NCI-H510A (cell line): Measurements from ENCODE around the gene ACSM2B.
"Not testable (repeated sequence)": the region's sequence is repeated elsewhere in the genome, so short reads cannot be mapped to it uniquely, and the experiment has no call there.

ENCODE experiments used
- DNase-seq: peaks from one replicate; lab custom pipeline; 2025; lab: John Stamatoyannopoulos, UW

The ACSM2B gene

DNA sequence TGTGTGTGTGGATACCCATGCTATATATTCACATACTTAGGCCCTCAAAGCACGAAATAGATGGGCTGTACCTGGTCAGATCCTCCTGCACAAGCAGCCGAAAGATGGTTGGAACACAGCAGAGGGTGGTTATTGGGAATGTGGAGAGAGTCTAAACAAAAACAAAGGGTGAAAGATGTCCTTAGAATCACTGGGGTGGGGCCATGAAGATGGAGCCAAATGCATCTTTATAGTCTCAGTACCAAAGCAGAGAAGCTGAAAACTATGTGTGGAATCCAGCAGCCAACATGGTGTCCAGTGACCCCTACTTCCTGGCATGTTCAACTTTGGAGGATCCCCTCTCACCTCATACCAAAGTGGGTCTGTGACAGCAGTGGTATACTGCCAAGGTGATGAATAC, 19.5 kb upstream of the ACSM2B start:
- not testable (repeated sequence) for DNase-seq

- not testable (repeated sequence) for DNase-seq
Observed at GRCh38 chr16:20595068-20595467, 18.9 kb upstream of the ACSM2B start.

- not testable (repeated sequence) for DNase-seq
Observed at GRCh38 chr16:20592780-20593179, 16.6 kb upstream of the ACSM2B start.

GRCh38 chr16:20589486-20589885, 13.3 kb upstream of the ACSM2B start:
- not testable (repeated sequence) for DNase-seq

DNA sequence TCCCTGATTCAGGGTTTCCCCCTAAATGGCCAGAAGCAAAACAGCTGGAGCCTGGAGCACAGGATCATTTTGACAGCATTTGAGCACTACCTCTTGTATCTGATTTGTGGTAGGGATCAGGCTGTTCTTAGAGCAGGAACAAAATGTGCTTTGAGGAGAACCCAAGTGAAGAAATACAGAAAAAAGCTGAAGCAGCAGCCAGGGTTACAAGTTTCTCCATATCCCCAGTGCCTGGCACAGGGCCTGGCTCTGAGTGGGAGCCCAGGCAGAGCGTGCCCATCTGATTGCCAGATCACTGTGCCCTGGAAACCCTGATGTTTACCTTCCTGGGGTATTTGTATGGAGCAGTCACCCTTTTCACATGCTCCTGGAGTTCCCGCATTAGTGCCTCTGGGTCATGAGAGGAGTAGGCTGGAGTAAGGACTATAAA, 11.5 kb upstream of the ACSM2B start:
- not testable (repeated sequence) for DNase-seq

DNA sequence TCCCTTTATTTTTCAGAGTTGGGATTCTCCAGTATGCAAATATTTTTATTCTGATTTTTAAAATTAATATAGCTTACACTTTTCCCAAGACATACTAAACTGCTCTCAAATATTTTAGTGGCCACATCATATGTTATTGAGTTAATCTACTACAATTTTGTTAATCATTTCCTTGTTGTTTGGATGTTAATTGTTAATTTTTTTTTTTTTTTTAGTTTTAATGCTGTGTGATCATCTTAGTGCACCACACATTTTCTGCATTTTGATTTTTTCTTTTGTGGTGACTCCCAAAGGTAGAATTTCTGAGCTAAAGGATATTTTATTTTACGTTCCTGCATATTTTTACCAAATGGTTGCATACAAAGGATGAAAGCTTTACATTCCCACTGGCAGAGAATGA, 10.5 kb upstream of the ACSM2B start:
- not testable (repeated sequence) for DNase-seq

- DNase-seq: not testable (repeated sequence)
Observed at GRCh38 chr16:20586112-20586511, 9.9 kb upstream of the ACSM2B start.

GRCh38 chr16:20580487-20581259, 4.5 kb upstream of the ACSM2B start:
- not testable (repeated sequence) for DNase-seq

- not testable (repeated sequence) for DNase-seq
Observed at GRCh38 chr16:20578091-20578490, 1.9 kb upstream of the ACSM2B start.

- not testable (repeated sequence) for DNase-seq
Observed at GRCh38 chr16:20569117-20569651, 7.0 kb downstream of the ACSM2B start.

GRCh38 chr16:20568404-20568803, 7.8 kb downstream of the ACSM2B start:
- DNase-seq: no peak

GRCh38 chr16:20566864-20567263, 9.3 kb downstream of the ACSM2B start:
- no peak for DNase-seq

DNA sequence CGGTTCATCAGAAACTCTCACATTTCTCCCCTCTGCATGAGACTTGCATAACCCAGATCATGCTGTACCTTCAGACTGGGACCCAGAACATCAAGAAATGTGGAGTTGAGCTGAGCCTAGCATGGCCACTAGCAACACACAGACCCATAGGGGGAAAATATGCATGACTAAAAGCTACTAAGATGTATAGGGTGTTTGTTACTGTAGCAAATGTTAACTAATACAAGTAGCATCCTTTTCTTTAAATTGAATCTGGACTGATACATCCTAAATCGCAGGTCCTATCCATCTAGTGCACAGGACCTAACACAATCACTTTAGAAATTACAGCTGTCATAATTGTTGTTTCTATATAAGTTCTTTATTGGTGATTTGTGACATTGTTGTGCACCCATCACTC, 10.8 kb downstream of the ACSM2B start:
- not testable (repeated sequence) for DNase-seq

GRCh38 chr16:20564218-20564617, 11.9 kb downstream of the ACSM2B start:
- not testable (repeated sequence) for DNase-seq

DNA sequence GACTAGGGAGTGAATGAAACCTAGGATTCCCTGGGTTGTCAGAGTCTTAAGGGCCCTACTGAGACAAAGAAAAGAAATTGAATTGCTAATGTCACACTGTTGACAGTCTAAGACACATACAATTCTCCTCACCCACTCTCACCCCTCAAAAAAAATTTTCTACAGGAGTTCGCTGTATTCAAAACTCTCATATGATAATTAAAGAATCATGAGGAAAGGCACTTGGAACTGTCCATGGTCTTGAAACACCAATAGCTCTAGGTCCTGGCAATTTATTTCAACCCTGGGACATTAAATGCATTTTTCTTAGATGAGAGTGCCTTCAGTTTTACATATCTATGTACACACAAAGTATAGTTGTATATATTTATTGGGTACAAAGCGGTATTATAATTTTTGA, 20.5 kb downstream of the ACSM2B start:
- not testable (repeated sequence) for DNase-seq

DNA sequence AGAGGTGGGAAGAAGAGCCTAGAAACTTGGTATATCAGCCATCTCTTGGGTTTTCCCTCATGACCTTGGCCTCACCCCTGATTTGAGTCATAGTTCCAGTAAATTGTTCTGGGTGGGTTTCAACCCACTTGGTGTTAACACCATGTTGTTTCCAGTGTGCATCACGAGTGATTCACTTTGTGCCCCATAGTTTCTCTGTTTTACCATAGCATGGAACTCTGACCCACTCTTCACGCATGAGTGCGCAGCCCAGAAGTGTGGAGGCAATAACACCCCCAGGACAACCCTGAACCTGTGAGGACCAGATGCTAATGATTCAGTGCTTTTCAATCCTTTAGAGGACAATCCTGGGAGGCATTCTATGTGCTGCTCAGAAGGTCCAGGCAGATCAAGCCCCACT, 21.5 kb downstream of the ACSM2B start:
- not testable (repeated sequence) for DNase-seq

- not testable (repeated sequence) for DNase-seq
Observed at GRCh38 chr16:20553493-20553892, 22.7 kb downstream of the ACSM2B start.

GRCh38 chr16:20546951-20547350, 29.2 kb downstream of the ACSM2B start:
- not testable (repeated sequence) for DNase-seq

GRCh38 chr16:20546278-20546853, 29.8 kb downstream of the ACSM2B start:
- not testable (repeated sequence) for DNase-seq

DNA sequence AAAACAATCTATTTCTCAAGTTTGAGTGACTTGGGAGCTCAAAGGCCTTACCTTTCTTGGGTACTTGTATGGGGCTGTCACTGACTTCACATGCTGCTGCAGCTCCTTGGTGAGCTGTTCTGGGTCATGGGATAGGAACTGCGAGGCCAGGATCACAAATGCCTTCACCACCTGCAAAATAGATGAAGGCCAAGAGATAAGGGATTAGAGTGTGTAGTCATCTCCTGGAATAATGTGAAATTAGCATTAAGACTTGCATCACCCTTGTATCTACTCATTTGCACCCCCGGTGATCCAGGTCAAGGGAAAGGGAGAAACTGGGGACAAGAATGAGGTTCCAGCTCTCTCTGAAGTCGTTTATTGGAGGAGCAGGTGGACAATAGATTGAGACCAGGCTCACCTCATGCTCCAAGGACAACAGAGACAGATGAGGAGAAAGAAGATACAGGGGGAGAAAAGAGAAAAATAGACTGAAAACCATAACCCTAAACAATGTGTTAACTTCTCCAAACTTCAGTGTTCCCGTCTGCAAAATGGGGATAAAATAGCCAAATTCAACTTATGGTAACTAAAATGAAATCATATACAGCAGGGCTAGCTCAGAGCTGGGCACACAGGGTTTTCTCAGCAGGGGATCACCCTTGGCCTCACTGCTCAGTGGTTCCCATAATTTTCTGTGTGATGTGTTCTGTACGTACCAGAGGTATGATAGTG, 35.4 kb downstream of the ACSM2B start:
- not testable (repeated sequence) for DNase-seq

DNA sequence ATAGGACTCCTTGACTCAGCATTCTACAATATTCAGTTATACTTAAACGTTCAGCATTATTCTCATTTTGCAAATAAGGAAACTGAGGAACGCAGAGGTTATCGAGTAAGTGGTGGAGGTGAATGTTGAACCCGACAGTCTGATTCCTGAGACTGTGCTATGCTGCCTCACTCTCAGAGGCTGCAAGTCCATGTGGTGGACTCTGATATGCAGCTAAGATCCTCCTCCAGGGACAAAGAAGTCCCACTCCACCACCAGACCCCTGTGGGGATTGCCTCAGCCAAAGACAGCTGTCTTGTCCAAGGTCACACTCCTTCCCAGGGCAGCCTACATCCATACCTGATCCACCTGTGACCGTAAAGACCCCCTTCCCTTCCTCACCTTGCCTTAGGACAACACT, 37.5 kb downstream of the ACSM2B start:
- no peak for DNase-seq

- DNase-seq: no peak
Observed at GRCh38 chr16:20538181-20538580, 38.0 kb downstream of the ACSM2B start.
